GM12878 (cell line): Measurements from ENCODE around the gene CRIM1. TPM values are rescaled to one million over a fixed set of nuclear protein-coding genes. Genes with fewer than 3 reads are reported as not detected.
A peak's percentile ranks its signal among the peaks of the same experiment; 100 is the strongest.

Experiments
- ATAC-seq: fragments of 200-7000 bp; cut with Tn5 transposase; 3 replicates; pipeline ENCODE4 v1.9.1; 2020; ENCODE audit warnings: mild to moderate bottlenecking, moderate library complexity
- BruUV-seq: library from RNA; stranded (reverse); fragments of 400-500 nt; replicated peaks from 2 replicates; lab custom pipeline; 2021; lab: Mats Ljungman, UMichigan
- CTCF ChIA-PET: fragments of 300-600 bp; sonication (Branson Sonifier 250); formaldehyde crosslinking; extraction: SDS; loops from one replicate; lab custom pipeline; 2021; ENCODE audit warnings: inconsistent platforms; lab: Yijun Ruan, JAX
- POLR2A ChIA-PET: fragments of 350-600 bp; formaldehyde crosslinking; extraction: SDS; loops from one replicate; lab custom pipeline; 2021; ENCODE audit warnings: inconsistent platforms; lab: Charles Lee
- RAD21 ChIA-PET: fragments of 300-600 bp; sonication (Branson Sonifier 250); formaldehyde crosslinking; loops from one replicate; lab custom pipeline; 2023; ENCODE audit warnings: antibody characterized with exemption; ENCODE audit not compliant: unreplicated experiment; lab: Charles Lee
- SMC1A ChIA-PET: fragments of 300-600 bp; sonication (Branson Sonifier 250); formaldehyde crosslinking; loops from one replicate; lab custom pipeline; 2023; ENCODE audit not compliant: unreplicated experiment, uncharacterized antibody; lab: Charles Lee
- DNase-seq: peaks from one replicate; pipeline ENCODE4 v3.0.0-alpha.2; 2011; ENCODE audit warnings: low read depth, low spot score
- FAIRE-seq: peaks from 3 replicates; lab custom pipeline; 2011; peaks lifted over from hg19 to GRCh38; lab: Jason Lieb, UNC
- H2AFZ ChIP-seq: 2 replicates; pipeline ENCODE4 v1.6.0; 2011; ENCODE audit warnings: low read depth, low read length, control low read depth; ENCODE audit not compliant: control insufficient read depth
- H3K27ac ChIP-seq: 2 replicates; pipeline ENCODE4 v1.5.1; 2011; ENCODE audit warnings: control low read depth; ENCODE audit not compliant: control insufficient read depth, insufficient read depth
- H3K27me3 ChIP-seq, 2 experiments: replicated peaks in 1 of 2; 2 replicates each; pipeline versions ENCODE4 v1.6.0 to v1.6.1; 2011; ENCODE audit warnings: low read length in 1 of 2; ENCODE audit not compliant: control insufficient read depth in 2 of 2, insufficient read depth in 2 of 2
- H3K36me3 ChIP-seq, 2 experiments: 2 replicates each; pipeline ENCODE4 v1.5.1; 2011; ENCODE audit warnings: low read length in 1 of 2; ENCODE audit not compliant: control insufficient read depth in 2 of 2, insufficient read depth in 2 of 2
- H3K4me1 ChIP-seq: 2 replicates; pipeline ENCODE4 v1.6.1; 2011; ENCODE audit warnings: mild to moderate bottlenecking, low read length, moderate library complexity, mixed read lengths; ENCODE audit not compliant: control insufficient read depth, insufficient read depth
- H3K4me2 ChIP-seq: 2 replicates; pipeline ENCODE4 v1.6.0; 2011; ENCODE audit warnings: control low read depth; ENCODE audit not compliant: control insufficient read depth, insufficient read depth
- H3K4me3 ChIP-seq: fragments of 200-600 bp; sonication (generic); 2 replicates; pipeline ENCODE4 v1.5.1; 2016
- H3K79me2 ChIP-seq: 2 replicates; pipeline ENCODE4 v1.6.0; 2011; ENCODE audit warnings: low read length; ENCODE audit not compliant: control insufficient read depth, insufficient read depth
- H3K9ac ChIP-seq: 2 replicates; pipeline ENCODE4 v1.8.0; 2011; ENCODE audit warnings: low read length, control low read depth, mixed read lengths; ENCODE audit not compliant: control insufficient read depth, insufficient read depth
- H3K9me3 ChIP-seq: replicated peaks from 3 replicates; pipeline ENCODE4 v1.5.1; 2011; ENCODE audit warnings: mild to moderate bottlenecking, low read length; ENCODE audit not compliant: control insufficient read depth, insufficient read depth
- H4K20me1 ChIP-seq: 2 replicates; pipeline ENCODE4 v1.6.0; 2011; ENCODE audit not compliant: control insufficient read depth, insufficient read depth
- CHD1 ChIP-seq: IDR thresholded peaks from 2 replicates; pipeline ENCODE4 v1.6.1; 2012; ENCODE audit warnings: low read depth, low read length, improper control_type of control experiment
- CREM ChIP-seq: IDR thresholded peaks from 2 replicates; pipeline ENCODE4 v1.6.1; 2014; ENCODE audit warnings: antibody characterized with exemption, low read depth
- FOS ChIP-seq: IDR thresholded peaks from 3 replicates; pipeline ENCODE4 v1.6.1; 2011; ENCODE audit warnings: borderline replicate concordance; ENCODE audit not compliant: insufficient read length; ENCODE audit errors: extremely low read depth
- MYB ChIP-seq: fragments of 150-350 bp; IDR thresholded peaks from 2 replicates; pipeline ENCODE4 v1.6.1; 2014; ENCODE audit warnings: mild to moderate bottlenecking, low read depth, low read length, borderline replicate concordance
- RBBP5 ChIP-seq: fragments of 200-600 bp; sonication (generic); conservative IDR thresholded peaks from 2 replicates; pipeline ENCODE4 v1.6.1; 2016
- RELA ChIP-seq: fragments of 450-650 bp; IDR thresholded peaks from 2 replicates; pipeline ENCODE4 v1.8.0; 2014; ENCODE audit warnings: borderline replicate concordance; ENCODE audit not compliant: partially characterized antibody
- SP1 ChIP-seq: IDR thresholded peaks from one replicate; pipeline ENCODE4 v1.6.1; 2011; ENCODE audit warnings: low read depth, low read length
- TCF12 ChIP-seq: IDR thresholded peaks from 2 replicates; pipeline ENCODE4 v1.6.1; 2011; ENCODE audit warnings: low read depth, mild to moderate bottlenecking, low read length
- WGBS: methylation state at CpG from one replicate; pipeline ENCODE4 v1.1.6; 2016; ENCODE audit warnings: low lambda C conversion rate; ENCODE audit not compliant: insufficient replicate concordance, insufficient coverage; ENCODE audit errors: missing lambda C conversion rate; 5-methylcytosine and 5-hydroxymethylcytosine counted together
- in situ Hi-C: fragments of 300-500 bp; cut with MboI; formaldehyde crosslinking; loops from 9 replicates; pipeline ENCODE4 v1.14.3; 2018; ENCODE audit warnings: mixed read lengths
- intact Hi-C: fragments of 100-400 bp; cut with micrococcal nuclease; formaldehyde crosslinking; loops from one replicate; pipeline ENCODE4 v1.14.2; 2022; ENCODE audit not compliant: unreplicated experiment
- polyA plus RNA-seq, 11 experiments: library from polyadenylated mRNA; depleted of rRNA in 4 of 11; unstranded in 6 of 11; stranded (reverse) in 5 of 11; fragments of >200 nt; fragmentation: Nextera tagmentation in 4 of 11; fragmentation: Illumina TruSeq in 1 of 11; extraction: Ambion mirVana in 4 of 11; extraction: Trizol in 1 of 11; gene quantifications; 1 replicate in 1 of 11; 2 replicates in 10 of 11; pipeline versions ENCODE4 v1.2.1 to v1.2.3, GENCODE V29; 2011 to 2016; ENCODE audit warnings: inconsistent platforms in 2 of 11, missing spikeins in 2 of 11, low read depth in 1 of 11
- total RNA-seq, 4 experiments: library from RNA; depleted of rRNA in 3 of 4; stranded (reverse); fragments of >200 nt in 3 of 4; fragmentation: Illumina TruSeq in 1 of 4; extraction: Trizol in 1 of 4; gene quantifications; 2 replicates each; pipeline versions ENCODE4 v1.2.1 to v1.2.3, GENCODE V29; 2013 to 2021
- TF ChIP-seq, protein P1 (sequence below): fragments of 450-650 bp; formaldehyde crosslinking; IDR thresholded peaks from 2 replicates; pipeline ENCODE4 v1.4.0; 2020; ENCODE audit warnings: mild to moderate bottlenecking, moderate library complexity
- TF ChIP-seq, protein P2 (sequence below): fragments of 450-650 bp; conservative IDR thresholded peaks from 2 replicates; pipeline ENCODE4 v1.6.1; 2017; ENCODE audit warnings: mild to moderate bottlenecking, moderate library complexity

Gene CRIM1
- total and polyA plus RNA-seq, 10 of the 15 experiments (the other 5 are each of a cell fraction or from before 2014, with no cell fraction given), result 0.42 to 7.4 (median 3.1) TPM

DNA sequence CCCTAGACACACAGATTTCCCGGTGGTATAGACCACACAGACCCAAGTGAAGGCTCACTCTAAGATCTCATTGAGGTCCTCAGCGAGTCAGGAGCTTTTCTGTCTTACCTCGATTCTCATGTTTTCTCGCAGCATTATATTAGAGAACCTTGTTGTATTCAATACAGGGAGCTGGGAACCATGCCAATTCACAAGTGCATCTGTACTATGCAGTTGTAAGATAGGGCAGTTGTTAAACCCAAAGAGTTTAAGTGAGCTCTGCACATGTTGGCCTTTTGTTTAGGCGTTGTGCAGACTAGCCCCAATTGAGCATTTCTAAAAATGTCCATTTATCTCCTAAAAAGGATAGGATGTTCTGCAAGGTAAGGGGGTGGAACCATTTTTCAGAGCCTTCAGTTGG, 182.8 kb downstream of the CRIM1 start (continued):
- no peak for TF ChIP-seq CREM
- no peak for TF ChIP-seq RELA
- no peak for TF ChIP-seq RBBP5
- TF ChIP-seq, protein P1, sequence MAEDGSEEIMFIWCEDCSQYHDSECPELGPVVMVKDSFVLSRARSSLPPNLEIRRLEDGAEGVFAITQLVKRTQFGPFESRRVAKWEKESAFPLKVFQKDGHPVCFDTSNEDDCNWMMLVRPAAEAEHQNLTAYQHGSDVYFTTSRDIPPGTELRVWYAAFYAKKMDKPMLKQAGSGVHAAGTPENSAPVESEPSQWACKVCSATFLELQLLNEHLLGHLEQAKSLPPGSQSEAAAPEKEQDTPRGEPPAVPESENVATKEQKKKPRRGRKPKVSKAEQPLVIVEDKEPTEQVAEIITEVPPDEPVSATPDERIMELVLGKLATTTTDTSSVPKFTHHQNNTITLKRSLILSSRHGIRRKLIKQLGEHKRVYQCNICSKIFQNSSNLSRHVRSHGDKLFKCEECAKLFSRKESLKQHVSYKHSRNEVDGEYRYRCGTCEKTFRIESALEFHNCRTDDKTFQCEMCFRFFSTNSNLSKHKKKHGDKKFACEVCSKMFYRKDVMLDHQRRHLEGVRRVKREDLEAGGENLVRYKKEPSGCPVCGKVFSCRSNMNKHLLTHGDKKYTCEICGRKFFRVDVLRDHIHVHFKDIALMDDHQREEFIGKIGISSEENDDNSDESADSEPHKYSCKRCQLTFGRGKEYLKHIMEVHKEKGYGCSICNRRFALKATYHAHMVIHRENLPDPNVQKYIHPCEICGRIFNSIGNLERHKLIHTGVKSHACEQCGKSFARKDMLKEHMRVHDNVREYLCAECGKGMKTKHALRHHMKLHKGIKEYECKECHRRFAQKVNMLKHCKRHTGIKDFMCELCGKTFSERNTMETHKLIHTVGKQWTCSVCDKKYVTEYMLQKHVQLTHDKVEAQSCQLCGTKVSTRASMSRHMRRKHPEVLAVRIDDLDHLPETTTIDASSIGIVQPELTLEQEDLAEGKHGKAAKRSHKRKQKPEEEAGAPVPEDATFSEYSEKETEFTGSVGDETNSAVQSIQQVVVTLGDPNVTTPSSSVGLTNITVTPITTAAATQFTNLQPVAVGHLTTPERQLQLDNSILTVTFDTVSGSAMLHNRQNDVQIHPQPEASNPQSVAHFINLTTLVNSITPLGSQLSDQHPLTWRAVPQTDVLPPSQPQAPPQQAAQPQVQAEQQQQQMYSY (CRISPR knock-in tag), result no peak
- TF ChIP-seq CHD1, result no peak
- TF ChIP-seq, all 136 proteins: peak for 0

DNA sequence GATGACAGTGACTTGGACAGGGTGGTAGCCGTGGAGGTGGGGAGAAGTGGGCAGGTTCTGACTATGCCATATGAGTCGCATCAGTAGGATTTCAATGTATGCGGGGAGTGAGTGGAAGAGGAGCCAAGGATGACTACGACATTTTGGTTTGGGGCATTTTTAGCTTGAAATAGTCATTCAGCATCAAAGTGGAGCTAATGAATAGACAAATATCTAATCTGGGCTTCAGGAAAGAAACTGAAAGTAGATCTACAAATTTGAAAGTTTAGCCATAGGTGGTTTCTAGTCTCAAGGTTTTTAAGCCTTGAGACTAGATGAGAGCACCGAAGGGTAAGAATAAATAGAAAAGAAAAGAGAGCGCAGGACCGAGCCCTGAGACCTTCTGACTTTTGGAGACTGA, 184.1 kb downstream of the CRIM1 start:
- Histone ChIP-seq H3K9me3 (no peaks in the 10 kb centered on the region), H3K4me3 (no peak overlapping the region), H3K4me2 (no peak overlapping the region), H2AFZ (no peak overlapping the region), H3K9ac (no peak overlapping the region), H3K36me3 (no peaks in the 10 kb centered on the region), H3K27me3 (no peaks in the 10 kb centered on the region), H4K20me1 (no peaks in the 10 kb centered on the region), H3K4me1 (peaks cover 5% of the 10 kb centered on the region; the same call in 1 of the 2 replicates), H3K27ac (no peak overlapping the region), H3K79me2 (no peaks in the 10 kb centered on the region)
- ChIA-PET CTCF (no interaction called here), RAD21 (no interaction called here), SMC1A (no interaction called here), POLR2A (no interaction called here)
- intact Hi-C loops (no loop called here), in situ Hi-C loops (no loop called here)
- WGBS, result 70% methylated on average over 7 of the region's 7 CpGs
- TF ChIP-seq MYB (no peak), FOS (no peak), TCF12 (no peak), SP1 (no peak)
- TF ChIP-seq, protein P2, sequence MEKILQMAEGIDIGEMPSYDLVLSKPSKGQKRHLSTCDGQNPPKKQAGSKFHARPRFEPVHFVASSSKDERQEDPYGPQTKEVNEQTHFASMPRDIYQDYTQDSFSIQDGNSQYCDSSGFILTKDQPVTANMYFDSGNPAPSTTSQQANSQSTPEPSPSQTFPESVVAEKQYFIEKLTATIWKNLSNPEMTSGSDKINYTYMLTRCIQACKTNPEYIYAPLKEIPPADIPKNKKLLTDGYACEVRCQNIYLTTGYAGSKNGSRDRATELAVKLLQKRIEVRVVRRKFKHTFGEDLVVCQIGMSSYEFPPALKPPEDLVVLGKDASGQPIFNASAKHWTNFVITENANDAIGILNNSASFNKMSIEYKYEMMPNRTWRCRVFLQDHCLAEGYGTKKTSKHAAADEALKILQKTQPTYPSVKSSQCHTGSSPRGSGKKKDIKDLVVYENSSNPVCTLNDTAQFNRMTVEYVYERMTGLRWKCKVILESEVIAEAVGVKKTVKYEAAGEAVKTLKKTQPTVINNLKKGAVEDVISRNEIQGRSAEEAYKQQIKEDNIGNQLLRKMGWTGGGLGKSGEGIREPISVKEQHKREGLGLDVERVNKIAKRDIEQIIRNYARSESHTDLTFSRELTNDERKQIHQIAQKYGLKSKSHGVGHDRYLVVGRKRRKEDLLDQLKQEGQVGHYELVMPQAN, result no peak
- no peak for DNase-seq
- ATAC-seq, result peak; percentile 48
- FAIRE-seq, result no peak
- BruUV-seq, result no TSS peak
